ENCODE results near the gene UGT1A9.

The UGT1A9 gene

DNA sequence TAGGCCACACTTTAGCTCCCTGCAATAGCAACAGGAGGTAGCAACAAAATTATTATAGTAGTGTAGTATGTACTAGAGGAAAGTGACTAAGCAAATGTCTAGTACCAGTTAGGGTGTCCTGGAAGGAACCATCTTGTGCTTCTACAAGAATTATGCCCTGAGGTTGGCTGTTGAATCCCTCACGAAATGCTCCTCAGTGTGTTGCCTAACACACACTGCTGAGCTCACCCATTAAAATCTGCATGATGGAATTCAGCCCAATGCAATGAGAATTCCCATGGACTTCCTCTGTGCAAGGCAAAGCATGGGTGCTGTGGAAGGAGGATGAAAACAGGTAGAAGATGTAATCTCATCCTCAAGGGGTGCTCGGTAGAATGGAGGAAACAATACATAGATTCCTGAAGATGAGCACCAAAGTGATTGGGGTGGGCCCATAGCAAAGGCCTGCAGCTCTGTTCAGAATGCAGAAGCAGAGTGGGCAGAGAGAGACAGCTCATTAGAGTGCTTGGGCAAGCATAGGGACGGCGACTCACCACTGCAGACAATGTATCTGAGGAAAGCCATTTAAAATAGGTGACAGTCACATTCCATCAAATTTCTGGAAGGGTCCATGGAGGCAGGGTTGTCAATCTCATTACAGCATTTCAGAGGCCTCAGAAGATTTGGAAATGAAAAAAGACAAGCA lies 8.8 kb downstream of the UGT1A9 start:
- no peak for DNase-seq (ENCODE audit: extremely low spot score)
- ChIA-PET POLR2A (no interaction called here), CTCF (no interaction called here)
- TF ChIP-seq FOXM1 (IDR thresholded peaks at IDR 0.05; ENCODE audit: borderline replicate concordance) (no peak), FOXK2 (IDR thresholded peaks at IDR 0.05) (no peak), ARNT (IDR thresholded peaks at IDR 0.05) (no peak), HDGF (IDR thresholded peaks at IDR 0.05; ENCODE audit: borderline replicate concordance) (no peak), BHLHE40 (IDR thresholded peaks at IDR 0.05; ENCODE audit: borderline replicate concordance) (no peak), NFRKB (IDR thresholded peaks at IDR 0.05) (no peak)

DNA sequence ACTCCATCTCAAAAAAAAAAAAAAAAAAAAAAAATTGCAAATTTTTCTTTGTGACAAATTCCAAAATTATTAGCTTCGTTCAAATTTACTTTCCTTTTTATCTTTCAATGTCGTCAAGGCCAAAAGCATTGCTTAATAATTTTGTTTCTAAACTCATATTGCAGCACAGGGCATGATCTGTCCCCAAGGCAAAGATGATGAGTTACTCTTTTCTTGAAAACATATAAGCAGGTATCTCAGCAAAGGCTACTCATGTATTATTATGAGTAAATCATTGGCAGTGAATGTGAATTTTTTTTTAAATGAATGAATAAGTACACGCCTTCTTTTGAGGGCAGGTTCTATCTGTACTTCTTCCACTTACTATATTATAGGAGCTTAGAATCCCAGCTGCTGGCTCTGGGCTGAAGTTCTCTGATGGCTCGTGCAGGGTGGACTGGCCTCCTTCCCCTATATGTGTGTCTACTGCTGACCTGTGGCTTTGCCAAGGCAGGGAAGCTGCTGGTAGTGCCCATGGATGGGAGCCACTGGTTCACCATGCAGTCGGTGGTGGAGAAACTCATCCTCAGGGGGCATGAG lies 9.9 kb downstream of the UGT1A9 start, which contains the start of gene UGT1A7:
UGT1A7 (plus strand) TSS at position 381 of the 579 bp plus-strand sequence; CDS start at position 418, 37 bp downstream.
- DNase-seq (ENCODE audit: extremely low spot score), result no peak
- ChIA-PET POLR2A (no interaction called here), CTCF (no interaction called here)
- TF ChIP-seq FOXA1 (IDR thresholded peaks at IDR 0.05), result no peak
- TF ChIP-seq BHLHE40 (IDR thresholded peaks at IDR 0.05; ENCODE audit: borderline replicate concordance), result no peak
- no peak for TF ChIP-seq L3MBTL2 (conservative IDR thresholded peaks at IDR 0.05)
- no peak for TF ChIP-seq SUZ12 (IDR thresholded peaks at IDR 0.05)
- no peak for TF ChIP-seq HDGF (IDR thresholded peaks at IDR 0.05; ENCODE audit: borderline replicate concordance)
- TF ChIP-seq FOXM1 (IDR thresholded peaks at IDR 0.05; ENCODE audit: borderline replicate concordance), result no peak
- no peak for TF ChIP-seq SP1 (IDR thresholded peaks at IDR 0.05)
- no peak for TF ChIP-seq CTBP1 (IDR thresholded peaks at IDR 0.05; ENCODE audit: borderline replicate concordance)
- no peak for TF ChIP-seq ELF4 (IDR thresholded peaks at IDR 0.05)
- TF ChIP-seq ARNT (IDR thresholded peaks at IDR 0.05), result no peak
- TF ChIP-seq NFRKB (IDR thresholded peaks at IDR 0.05), result no peak
- TF ChIP-seq LEF1 (IDR thresholded peaks at IDR 0.05; ENCODE audit: borderline replicate concordance), result no peak
- no peak for TF ChIP-seq PKNOX1 (IDR thresholded peaks at IDR 0.05)
- no peak for TF ChIP-seq FOXK2 (IDR thresholded peaks at IDR 0.05)
- no peak for TF ChIP-seq TARDBP (IDR thresholded peaks at IDR 0.05)
- no peak for TF ChIP-seq ZNF384 (IDR thresholded peaks at IDR 0.05)

DNA sequence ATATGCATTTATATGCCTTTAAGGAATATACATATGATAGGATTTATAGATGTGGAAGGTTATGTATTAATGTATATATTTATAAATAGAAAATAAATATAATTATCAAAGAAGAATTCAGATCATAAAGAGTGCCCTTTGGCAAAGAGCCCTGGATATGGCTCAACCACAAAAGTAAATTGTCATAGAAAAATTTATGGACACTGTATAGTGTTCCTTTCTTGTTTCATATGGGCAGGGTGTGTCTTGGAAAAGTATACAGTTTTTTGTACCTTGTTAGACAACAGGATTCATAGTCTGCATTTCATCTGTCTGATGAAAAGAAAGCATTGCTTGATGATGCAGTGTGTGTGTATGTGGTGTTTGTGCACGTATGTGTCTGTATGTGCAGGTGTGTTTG lies 12.9 kb downstream of the UGT1A9 start:
- CTCF ChIA-PET, result no interaction called here
- DNase-seq (ENCODE audit: extremely low spot score), result no peak
- no peak for TF ChIP-seq HDGF (IDR thresholded peaks at IDR 0.05; ENCODE audit: borderline replicate concordance)
- no peak for TF ChIP-seq ZNF384 (IDR thresholded peaks at IDR 0.05)
- no peak for TF ChIP-seq FOXA1 (IDR thresholded peaks at IDR 0.05)
- TF ChIP-seq FOXK2 (IDR thresholded peaks at IDR 0.05), result no peak
- no peak for TF ChIP-seq LEF1 (IDR thresholded peaks at IDR 0.05; ENCODE audit: borderline replicate concordance)
- TF ChIP-seq ARNT (IDR thresholded peaks at IDR 0.05), result no peak
- TF ChIP-seq SUZ12 (IDR thresholded peaks at IDR 0.05), result no peak
- TF ChIP-seq L3MBTL2 (conservative IDR thresholded peaks at IDR 0.05), result no peak
- no peak for TF ChIP-seq PKNOX1 (IDR thresholded peaks at IDR 0.05)
- no peak for TF ChIP-seq SP1 (IDR thresholded peaks at IDR 0.05)
- TF ChIP-seq ELF4 (IDR thresholded peaks at IDR 0.05), result no peak
- TF ChIP-seq FOXM1 (IDR thresholded peaks at IDR 0.05; ENCODE audit: borderline replicate concordance), result no peak
- TF ChIP-seq BHLHE40 (IDR thresholded peaks at IDR 0.05; ENCODE audit: borderline replicate concordance), result no peak
- POLR2A ChIA-PET, result no interaction called here

DNA sequence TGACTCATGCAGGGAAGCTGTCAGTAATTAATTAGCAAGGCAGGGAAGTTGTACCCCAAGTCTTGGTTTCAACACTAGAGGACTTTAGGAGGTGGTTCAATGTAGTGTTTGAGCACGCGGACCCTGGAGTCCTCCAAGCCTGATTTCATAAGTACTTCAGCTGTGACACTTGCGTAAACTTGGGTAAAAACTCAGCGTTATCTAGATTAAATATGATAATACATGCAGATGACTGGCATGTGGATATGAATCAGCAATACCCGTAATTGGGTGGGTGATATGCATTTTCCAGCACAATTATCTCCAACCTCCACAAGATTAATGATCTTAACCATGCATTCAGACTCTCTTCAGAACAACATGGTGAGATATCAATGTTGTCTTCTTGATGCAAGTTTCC lies 15.2 kb downstream of the UGT1A9 start:
- POLR2A ChIA-PET, result no interaction called here
- no peak for TF ChIP-seq TARDBP (IDR thresholded peaks at IDR 0.05)
- no peak for TF ChIP-seq ELF4 (IDR thresholded peaks at IDR 0.05)
- no peak for TF ChIP-seq BHLHE40 (IDR thresholded peaks at IDR 0.05; ENCODE audit: borderline replicate concordance)
- TF ChIP-seq ZNF384 (IDR thresholded peaks at IDR 0.05), result no peak
- TF ChIP-seq HDGF (IDR thresholded peaks at IDR 0.05; ENCODE audit: borderline replicate concordance), result no peak
- TF ChIP-seq NFRKB (IDR thresholded peaks at IDR 0.05), result no peak
- no peak for TF ChIP-seq L3MBTL2 (conservative IDR thresholded peaks at IDR 0.05)
- TF ChIP-seq ARNT (IDR thresholded peaks at IDR 0.05), result no peak
- no peak for TF ChIP-seq FOXK2 (IDR thresholded peaks at IDR 0.05)
- TF ChIP-seq SUZ12 (IDR thresholded peaks at IDR 0.05), result no peak
- no peak for TF ChIP-seq CTBP1 (IDR thresholded peaks at IDR 0.05; ENCODE audit: borderline replicate concordance)
- DNase-seq (ENCODE audit: extremely low spot score), result no peak
- CTCF ChIA-PET, result interaction anchor here (0.7 kb wide), 1 partner anchor 514 kb away, joined by 8 read pairs; no protein-coding TSS in a partner anchor

GRCh38 chr2:233688341-233688740 lies 16.6 kb downstream of the UGT1A9 start:
- DNase-seq (ENCODE audit: extremely low spot score), result no peak
- ChIA-PET CTCF (no interaction called here), POLR2A (no interaction called here)
- no peak for TF ChIP-seq TARDBP (IDR thresholded peaks at IDR 0.05)

DNA sequence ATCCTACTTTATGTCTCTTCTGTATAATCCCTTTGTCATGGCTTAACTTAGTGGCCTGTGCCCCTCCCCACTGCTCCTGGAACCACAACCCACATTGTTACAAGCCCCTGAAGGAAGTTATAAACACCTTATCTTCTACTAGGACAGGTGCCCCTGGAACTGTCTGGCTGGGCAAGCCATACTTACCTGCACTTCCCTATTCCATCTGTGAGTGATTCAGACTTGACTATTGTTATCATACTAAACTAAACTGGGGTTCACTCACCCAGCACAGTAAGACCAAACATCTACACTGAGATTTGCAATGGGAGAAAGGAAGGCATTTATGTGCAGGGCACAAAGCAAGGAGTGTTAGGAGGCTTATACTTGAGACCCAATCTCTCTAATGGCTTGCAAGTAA lies 17.3 kb downstream of the UGT1A9 start:
- no peak for TF ChIP-seq FOXA1 (IDR thresholded peaks at IDR 0.05)
- no peak for TF ChIP-seq L3MBTL2 (conservative IDR thresholded peaks at IDR 0.05)
- TF ChIP-seq HDGF (IDR thresholded peaks at IDR 0.05; ENCODE audit: borderline replicate concordance), result no peak
- no peak for TF ChIP-seq SP1 (IDR thresholded peaks at IDR 0.05)
- TF ChIP-seq BHLHE40 (IDR thresholded peaks at IDR 0.05; ENCODE audit: borderline replicate concordance), result no peak
- TF ChIP-seq FOXK2 (IDR thresholded peaks at IDR 0.05), result no peak
- no peak for TF ChIP-seq ELF4 (IDR thresholded peaks at IDR 0.05)
- TF ChIP-seq TARDBP (IDR thresholded peaks at IDR 0.05), result no peak
- ChIA-PET CTCF (interaction anchor here (0.6 kb wide), 1 partner anchor 32 kb away, joined by 3 read pairs; no protein-coding TSS in a partner anchor), POLR2A (no interaction called here)
- no peak for DNase-seq (ENCODE audit: extremely low spot score)

- DNase-seq (ENCODE audit: extremely low spot score), result no peak
- CTCF ChIA-PET, result interaction anchor here (0.6 kb wide), 1 partner anchor 33 kb away, joined by 3 read pairs; no protein-coding TSS in a partner anchor
- POLR2A ChIA-PET, result no interaction called here
These were observed 17.8 kb downstream of the UGT1A9 start for GRCh38 chr2:233689501-233689900.

More at GRCh38 chr2:233689501-233689900, 17.8 kb downstream of the UGT1A9 start:
- TF ChIP-seq FOXA1 (IDR thresholded peaks at IDR 0.05), result no peak
- no peak for TF ChIP-seq SP1 (IDR thresholded peaks at IDR 0.05)
- no peak for TF ChIP-seq ZNF384 (IDR thresholded peaks at IDR 0.05)
- TF ChIP-seq TARDBP (IDR thresholded peaks at IDR 0.05), result no peak
- no peak for TF ChIP-seq SUZ12 (IDR thresholded peaks at IDR 0.05)
- no peak for TF ChIP-seq ELF4 (IDR thresholded peaks at IDR 0.05)
- TF ChIP-seq L3MBTL2 (conservative IDR thresholded peaks at IDR 0.05), result no peak
- no peak for TF ChIP-seq BHLHE40 (IDR thresholded peaks at IDR 0.05; ENCODE audit: borderline replicate concordance)
- no peak for TF ChIP-seq PKNOX1 (IDR thresholded peaks at IDR 0.05)
- no peak for TF ChIP-seq FOXK2 (IDR thresholded peaks at IDR 0.05)
- TF ChIP-seq LEF1 (IDR thresholded peaks at IDR 0.05; ENCODE audit: borderline replicate concordance), result no peak
- TF ChIP-seq CTBP1 (IDR thresholded peaks at IDR 0.05; ENCODE audit: borderline replicate concordance), result no peak

Data from HEK293T (cell line).